Tibial nerve (tissue), 4 donors: Measurements from ENCODE around the gene MRPL21. TPM values are rescaled to one million over a fixed set of nuclear protein-coding genes. Genes with fewer than 3 reads are reported as not detected.

ENCODE experiments used
- DNase-seq, 2 donors: peaks; one replicate each; pipeline ENCODE4 v3.0.0-alpha.2; 2019; ENCODE audit warnings: low spot score in 2 of 2
- H3K27ac ChIP-seq, 4 donors: fragments of 200-600 bp; sonication (generic) in 3 of 4; one replicate each; pipeline ENCODE4 v1.5.1; 2017 to 2019; ENCODE audit warnings: mild to moderate bottlenecking in 1 of 4
- H3K27me3 ChIP-seq, 2 donors: fragments of 200-600 bp; sonication (generic) in 1 of 2; one replicate each; pipeline versions ENCODE4 v1.5.1 to v1.6.0; 2017 to 2019
- H3K36me3 ChIP-seq, 3 donors: fragments of 200-600 bp; sonication (generic); one replicate each; pipeline ENCODE4 v1.5.1; 2018 to 2019
- H3K4me1 ChIP-seq, 4 donors: fragments of 200-600 bp; sonication (generic) in 3 of 4; one replicate each; pipeline ENCODE4 v1.5.1; 2017 to 2019
- H3K4me3 ChIP-seq, 4 donors: fragments of 200-600 bp; sonication (generic) in 3 of 4; one replicate each; pipeline ENCODE4 v1.5.1; 2017 to 2019; ENCODE audit warnings: mild to moderate bottlenecking in 1 of 4, moderate library complexity in 1 of 4
- H3K9me3 ChIP-seq, 4 donors: fragments of 200-600 bp; sonication (generic) in 3 of 4; one replicate each; pipeline ENCODE4 v1.5.1; 2017 to 2019
- CTCF ChIP-seq, 5 experiments: fragments of 200-600 bp in 3 of 5; fragments of 450-650 bp in 2 of 5; sonication (generic) in 3 of 5; IDR thresholded peaks; one replicate each; pipeline ENCODE4 v1.5.1; 2016 to 2019; ENCODE audit warnings: antibody characterized with exemption in 5 of 5, mild to moderate bottlenecking in 3 of 5, moderate library complexity in 2 of 5
- EP300 ChIP-seq, 2 donors: sonication (generic); formaldehyde crosslinking; IDR thresholded peaks; one replicate each; pipeline ENCODE4 v1.6.1; 2017; ENCODE audit warnings: antibody characterized with exemption in 2 of 2, mild to moderate bottlenecking in 1 of 2
- POLR2A ChIP-seq, 2 donors: fragments of 450-650 bp; IDR thresholded peaks; one replicate each; pipeline ENCODE4 v1.6.1; 2017; ENCODE audit warnings: antibody characterized with exemption in 2 of 2, mild to moderate bottlenecking in 2 of 2, moderate library complexity in 2 of 2
- WGBS, 2 donors: methylation state at CpG; one replicate each; pipeline ENCODE4 v1.1.5; 2018; 5-methylcytosine and 5-hydroxymethylcytosine counted together
- total RNA-seq, 4 donors: library from RNA; depleted of rRNA; stranded (reverse); fragments of >200 nt; gene quantifications; one replicate each; pipeline ENCODE4 v1.1.0, GENCODE V29; 2016

Gene MRPL21
- total RNA-seq, 4 donors from 2014 or later: 35.9 to 78.0 (median 49.8) TPM

- Histone ChIP-seq H3K27me3 (no peaks in the 10 kb centered on the region), H3K27ac (no peak overlapping the region), H3K36me3 (peaks cover 0 to 12% (median 0%) of the 10 kb centered on the region in 3 donors), H3K4me3 (no peak overlapping the region), H3K4me1 (peaks cover 0 to 16% (median 0%) of the 10 kb centered on the region in 4 donors), H3K9me3 (peaks cover 0 to 5% (median 0%) of the 10 kb centered on the region in 4 donors)
- WGBS, 2 donors: 92% methylated on average over 18 of the region's 18 CpGs
- DNase-seq: no peak
- TF ChIP-seq CTCF (IDR thresholded peaks at IDR 0.05): no peak
- TF ChIP-seq POLR2A (IDR thresholded peaks at IDR 0.05): no peak
- no peak for TF ChIP-seq EP300 (IDR thresholded peaks at IDR 0.05)
Observed at GRCh38 chr11:68868221-68868835, 35.3 kb downstream of the MRPL21 start.

- H3K4me1 ChIP-seq: peaks cover 0 to 16% (median 0%) of the 10 kb centered on the region in 4 donors
- no peak for DNase-seq
- TF ChIP-seq CTCF (IDR thresholded peaks at IDR 0.05): no peak
- TF ChIP-seq EP300 (IDR thresholded peaks at IDR 0.05): no peak
- no peak for TF ChIP-seq POLR2A (IDR thresholded peaks at IDR 0.05)
Observed at GRCh38 chr11:68867066-68867465, 36.6 kb downstream of the MRPL21 start.

GRCh38 chr11:68865241-68865640 lies 38.4 kb downstream of the MRPL21 start:
- Histone ChIP-seq H3K36me3 (peaks cover 0 to 12% (median 0%) of the 10 kb centered on the region in 3 donors), H3K27ac (no peak overlapping the region), H3K4me3 (no peak overlapping the region), H3K27me3 (no peaks in the 10 kb centered on the region), H3K4me1 (peaks cover 0 to 11% (median 0%) of the 10 kb centered on the region in 4 donors), H3K9me3 (peaks cover 0 to 5% (median 0%) of the 10 kb centered on the region in 4 donors)
- WGBS, 2 donors: 80 to 85% methylated on average over 7 to 11 of the region's 11 CpGs
- no peak for DNase-seq
- TF ChIP-seq EP300 (IDR thresholded peaks at IDR 0.05) (no peak), POLR2A (IDR thresholded peaks at IDR 0.05) (no peak), CTCF (IDR thresholded peaks at IDR 0.05) (no peak)

More at GRCh38 chr11:68867066-68867465, 36.6 kb downstream of the MRPL21 start:
- Histone ChIP-seq H3K36me3 (peaks cover 0 to 12% (median 0%) of the 10 kb centered on the region in 3 donors), H3K4me3 (no peak overlapping the region), H3K27me3 (no peaks in the 10 kb centered on the region), H3K27ac (no peak overlapping the region), H3K9me3 (peaks cover 0 to 5% (median 0%) of the 10 kb centered on the region in 4 donors)
- 58 to 66% methylated on average over 6 of the region's 6 CpGs for WGBS, 2 donors

GRCh38 chr11:68863553-68864265 lies 39.9 kb downstream of the MRPL21 start:
- DNase-seq: no peak
- TF ChIP-seq EP300 (IDR thresholded peaks at IDR 0.05) (no peak), POLR2A (IDR thresholded peaks at IDR 0.05) (no peak), CTCF (IDR thresholded peaks at IDR 0.05) (no peak)
- no peak overlapping the region for H3K27ac ChIP-seq
- H3K36me3 ChIP-seq: peaks cover 0 to 12% (median 0%) of the 10 kb centered on the region in 3 donors
- 88 to 89% methylated on average over 3 of the region's 3 CpGs for WGBS, 2 donors
- H3K4me3 ChIP-seq: no peak overlapping the region
- H3K27me3 ChIP-seq: no peaks in the 10 kb centered on the region
- no peaks in the 10 kb centered on the region for H3K4me1 ChIP-seq
- peaks cover 0 to 5% (median 0%) of the 10 kb centered on the region in 4 donors for H3K9me3 ChIP-seq

GRCh38 chr11:68862421-68862820 lies 41.2 kb downstream of the MRPL21 start:
- DNase-seq: no peak
- Histone ChIP-seq H3K4me1 (no peaks in the 10 kb centered on the region), H3K36me3 (peaks cover 0 to 12% (median 0%) of the 10 kb centered on the region in 3 donors), H3K27ac (no peak overlapping the region), H3K9me3 (peaks cover 0 to 5% (median 0%) of the 10 kb centered on the region in 4 donors), H3K27me3 (no peaks in the 10 kb centered on the region), H3K4me3 (no peak overlapping the region)
- TF ChIP-seq EP300 (IDR thresholded peaks at IDR 0.05) (no peak), CTCF (IDR thresholded peaks at IDR 0.05) (no peak), POLR2A (IDR thresholded peaks at IDR 0.05) (no peak)
- 69 to 75% methylated on average over 6 of the region's 6 CpGs for whole genome bisulfite sequencing, 2 donors
